OCI-LY7 (cell line): Measurements from ENCODE around the gene MAP1LC3B.

Experiments used
- EZH2phosphoT487 ChIP-seq: fragments of 200-600 bp; sonication (generic); IDR thresholded peaks from 2 replicates; pipeline ENCODE4 v1.6.1; 2018; ENCODE audit warnings: low read depth, borderline replicate concordance, mild to moderate bottlenecking, mixed run types, antibody characterized with exemption, low read length, moderate library complexity, mixed read lengths
- TF ChIP-seq, protein P1 (sequence below): fragments of 200-600 bp; sonication (generic); conservative IDR thresholded peaks from 2 replicates; pipeline ENCODE4 v1.5.1; 2014; ENCODE audit warnings: mild to moderate bottlenecking, antibody characterized with exemption, low read length, moderate library complexity, mixed read lengths

DNA sequence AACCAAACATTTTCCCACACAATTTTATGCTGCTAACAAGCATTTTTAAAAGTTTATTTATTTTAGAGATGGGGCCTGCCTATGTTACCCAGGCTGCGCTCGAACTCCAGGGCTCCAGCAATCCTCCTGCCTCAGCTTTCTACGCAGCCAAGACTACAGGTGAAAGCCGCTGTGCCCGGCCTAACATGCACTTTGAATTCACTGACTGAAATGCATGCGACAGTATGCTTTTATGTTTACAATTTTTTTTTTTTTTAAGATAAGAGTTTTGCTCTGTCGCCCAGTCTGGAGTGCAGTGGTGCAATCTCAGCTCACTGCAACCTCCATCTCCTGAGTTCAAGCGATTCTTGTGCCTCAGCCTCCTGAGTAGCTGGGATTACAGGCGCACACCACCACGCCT is 47.8 kb downstream of the MAP1LC3B start:
- TF ChIP-seq, protein P1, sequence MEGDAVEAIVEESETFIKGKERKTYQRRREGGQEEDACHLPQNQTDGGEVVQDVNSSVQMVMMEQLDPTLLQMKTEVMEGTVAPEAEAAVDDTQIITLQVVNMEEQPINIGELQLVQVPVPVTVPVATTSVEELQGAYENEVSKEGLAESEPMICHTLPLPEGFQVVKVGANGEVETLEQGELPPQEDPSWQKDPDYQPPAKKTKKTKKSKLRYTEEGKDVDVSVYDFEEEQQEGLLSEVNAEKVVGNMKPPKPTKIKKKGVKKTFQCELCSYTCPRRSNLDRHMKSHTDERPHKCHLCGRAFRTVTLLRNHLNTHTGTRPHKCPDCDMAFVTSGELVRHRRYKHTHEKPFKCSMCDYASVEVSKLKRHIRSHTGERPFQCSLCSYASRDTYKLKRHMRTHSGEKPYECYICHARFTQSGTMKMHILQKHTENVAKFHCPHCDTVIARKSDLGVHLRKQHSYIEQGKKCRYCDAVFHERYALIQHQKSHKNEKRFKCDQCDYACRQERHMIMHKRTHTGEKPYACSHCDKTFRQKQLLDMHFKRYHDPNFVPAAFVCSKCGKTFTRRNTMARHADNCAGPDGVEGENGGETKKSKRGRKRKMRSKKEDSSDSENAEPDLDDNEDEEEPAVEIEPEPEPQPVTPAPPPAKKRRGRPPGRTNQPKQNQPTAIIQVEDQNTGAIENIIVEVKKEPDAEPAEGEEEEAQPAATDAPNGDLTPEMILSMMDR: no peak
- no peak for TF ChIP-seq EZH2phosphoT487
